GM18502 (cell line): ENCODE data around the gene RCOR3.
A peak's percentile ranks its signal among the peaks of the same experiment; 100 is the strongest.
"Not testable (repeated sequence)": the region's sequence is repeated elsewhere in the genome, so short reads cannot be mapped to it uniquely, and the experiment has no call there.

Source experiments
- ATAC-seq: cut with Tn5 transposase; IDR thresholded peaks from one replicate; pipeline ENCODE4 v1.9.1; 2021; ENCODE audit warnings: mild to moderate bottlenecking; ENCODE audit not compliant: unreplicated experiment, poor library complexity

Gene RCOR3

GRCh38 chr1:211259638-211260126 lies 516 bp downstream of the RCOR3 start:
- ATAC-seq: peak; percentile 8

- peak; percentile 41 for ATAC-seq
These were observed 1.3 kb downstream of the RCOR3 start for GRCh38 chr1:211260141-211261107.

- no peak for ATAC-seq
These were observed 2.1 kb downstream of the RCOR3 start for GRCh38 chr1:211261229-211261628.

- not testable (repeated sequence) for ATAC-seq
These were observed 3.9 kb downstream of the RCOR3 start for GRCh38 chr1:211263022-211263421.

GRCh38 chr1:211267204-211267857 lies 8.2 kb downstream of the RCOR3 start:
- ATAC-seq: no peak

- no peak for ATAC-seq
These were observed 20.2 kb downstream of the RCOR3 start for GRCh38 chr1:211279340-211279739.

- no peak for ATAC-seq
These were observed 21.7 kb downstream of the RCOR3 start for GRCh38 chr1:211280910-211281309.

- ATAC-seq: no peak
These were observed 22.3 kb downstream of the RCOR3 start for GRCh38 chr1:211281320-211282022.

GRCh38 chr1:211282023-211282373 lies 22.8 kb downstream of the RCOR3 start:
- ATAC-seq: no peak

GRCh38 chr1:211285196-211285595 lies 26.0 kb downstream of the RCOR3 start:
- no peak for ATAC-seq

GRCh38 chr1:211287218-211287617 lies 28.1 kb downstream of the RCOR3 start:
- ATAC-seq: no peak

GRCh38 chr1:211292411-211292810 lies 33.2 kb downstream of the RCOR3 start:
- ATAC-seq: no peak

GRCh38 chr1:211296396-211296795 lies 37.2 kb downstream of the RCOR3 start:
- ATAC-seq: no peak

GRCh38 chr1:211305044-211305443 lies 45.9 kb downstream of the RCOR3 start:
- peak; percentile 97 for ATAC-seq

GRCh38 chr1:211309617-211310016 lies 50.5 kb downstream of the RCOR3 start:
- no peak for ATAC-seq

- no peak for ATAC-seq
These were observed 54.2 kb downstream of the RCOR3 start for GRCh38 chr1:211313392-211313791.

GRCh38 chr1:211318576-211319280 lies 59.6 kb downstream of the RCOR3 start:
- no peak for ATAC-seq

GRCh38 chr1:211319892-211320291 lies 60.7 kb downstream of the RCOR3 start:
- ATAC-seq: no peak

- ATAC-seq: no peak
These were observed 61.8 kb downstream of the RCOR3 start for GRCh38 chr1:211320980-211321379.

- ATAC-seq: not testable (repeated sequence)
These were observed 62.5 kb downstream of the RCOR3 start for GRCh38 chr1:211321646-211322045.
